22Rv1 (cell line): ENCODE measurements around the gene MRPS23.

Experiments
- H3K27ac ChIP-seq: fragments of 450-650 bp; 2 replicates; pipeline ENCODE4 v1.5.1; 2017
- ZFX ChIP-seq: fragments of 450-650 bp; IDR thresholded peaks from 2 replicates; pipeline ENCODE4 v1.6.1; 2017; ENCODE audit warnings: antibody characterized with exemption, borderline replicate concordance
- TF ChIP-seq, protein P1 (sequence below): fragments of 450-650 bp; IDR thresholded peaks from 2 replicates; pipeline ENCODE4 v1.5.1; 2017; ENCODE audit warnings: mild to moderate bottlenecking

The MRPS23 gene

DNA sequence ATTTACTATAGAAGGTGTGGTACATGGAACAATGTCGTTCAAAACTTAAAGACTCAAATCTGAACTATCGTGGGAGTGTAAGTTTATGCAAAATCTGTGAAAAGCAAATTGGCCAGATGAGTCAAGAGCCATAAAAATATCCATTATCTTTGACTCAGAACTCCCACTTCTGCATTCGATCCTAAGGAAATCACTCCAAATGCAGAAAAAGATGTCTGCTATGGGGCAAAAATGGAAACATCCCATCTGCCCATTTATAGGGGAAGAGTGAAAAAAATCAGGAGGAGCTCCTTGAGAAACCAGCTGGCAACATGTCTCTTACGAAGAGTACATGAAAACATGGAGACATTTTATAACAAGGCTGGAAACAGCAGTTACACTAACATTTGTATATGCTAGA lies 61.1 kb downstream of the MRPS23 start:
- TF ChIP-seq, protein P1, sequence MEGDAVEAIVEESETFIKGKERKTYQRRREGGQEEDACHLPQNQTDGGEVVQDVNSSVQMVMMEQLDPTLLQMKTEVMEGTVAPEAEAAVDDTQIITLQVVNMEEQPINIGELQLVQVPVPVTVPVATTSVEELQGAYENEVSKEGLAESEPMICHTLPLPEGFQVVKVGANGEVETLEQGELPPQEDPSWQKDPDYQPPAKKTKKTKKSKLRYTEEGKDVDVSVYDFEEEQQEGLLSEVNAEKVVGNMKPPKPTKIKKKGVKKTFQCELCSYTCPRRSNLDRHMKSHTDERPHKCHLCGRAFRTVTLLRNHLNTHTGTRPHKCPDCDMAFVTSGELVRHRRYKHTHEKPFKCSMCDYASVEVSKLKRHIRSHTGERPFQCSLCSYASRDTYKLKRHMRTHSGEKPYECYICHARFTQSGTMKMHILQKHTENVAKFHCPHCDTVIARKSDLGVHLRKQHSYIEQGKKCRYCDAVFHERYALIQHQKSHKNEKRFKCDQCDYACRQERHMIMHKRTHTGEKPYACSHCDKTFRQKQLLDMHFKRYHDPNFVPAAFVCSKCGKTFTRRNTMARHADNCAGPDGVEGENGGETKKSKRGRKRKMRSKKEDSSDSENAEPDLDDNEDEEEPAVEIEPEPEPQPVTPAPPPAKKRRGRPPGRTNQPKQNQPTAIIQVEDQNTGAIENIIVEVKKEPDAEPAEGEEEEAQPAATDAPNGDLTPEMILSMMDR: no peak
- no peak for TF ChIP-seq ZFX
- H3K27ac ChIP-seq: no peak overlapping the region

DNA sequence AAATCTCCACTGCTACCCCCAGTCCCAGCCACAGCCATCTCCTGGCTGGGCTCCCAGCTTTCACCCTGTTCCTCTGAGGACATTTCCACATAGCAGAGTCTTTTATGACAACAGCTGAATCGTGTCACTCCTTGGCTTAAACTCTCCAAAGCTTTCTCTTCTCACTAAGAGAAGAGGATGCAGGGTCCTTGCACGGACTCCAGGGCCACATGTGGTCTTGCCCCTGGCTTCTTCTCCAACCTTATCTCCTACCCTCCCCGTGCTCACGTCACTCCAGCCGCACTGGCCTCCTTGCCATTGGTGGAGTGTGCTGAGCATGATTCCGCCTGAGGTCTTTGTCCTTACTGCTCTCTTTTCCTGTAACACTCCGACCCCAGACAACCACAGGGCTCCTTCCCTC lies 64.8 kb downstream of the MRPS23 start:
- TF ChIP-seq ZFX: no peak
- TF ChIP-seq, protein P1: no peak
- H3K27ac ChIP-seq: no peak overlapping the region
